ENCODE results near the gene PURB. TPM values are rescaled to one million over a fixed set of nuclear protein-coding genes. Genes with fewer than 3 reads are reported as not detected.
"Not testable (repeated sequence)": the region's sequence is repeated elsewhere in the genome, so short reads cannot be mapped to it uniquely, and the experiment has no call there.

The PURB gene
- polyA plus RNA-seq, 1 donor (not counting 4 experiments of a cell fraction or from before 2014, with no cell fraction given), result 7.7 TPM

GRCh38 chr7:44872787-44873186 lies 12.5 kb downstream of the PURB start:
- dilution Hi-C loops (cut with MboI; ENCODE audit: extremely low pct_ligation_motif_present, low sequenced_read_pairs), result no loop called here
- Histone ChIP-seq H3K79me2 (ENCODE audit: control insufficient read depth, insufficient read depth, low read length) (peaks cover 3% of the 10 kb centered on the region), H3K4me1 (ENCODE audit: control insufficient read depth, extremely low read depth, insufficient read depth, low read length) (no peaks in the 10 kb centered on the region), H2AFZ (ENCODE audit: control insufficient read depth, low read length) (no peak overlapping the region), H3K9me1 (ENCODE audit: control insufficient read depth, extremely low read depth, insufficient read depth, low read length) (no peaks in the 10 kb centered on the region), H3K4me3 (ENCODE audit: control insufficient read depth in 2 of 3, extremely low read depth in 1 of 3, insufficient read depth in 2 of 3, low read depth in 1 of 3, low read length in 3 of 3) (no peak overlapping the region), H3K27ac (ENCODE audit: control insufficient read depth, insufficient read depth, low read length) (no peak overlapping the region), H3K9me3 (ENCODE audit: control insufficient read depth, low read depth, low read length) (no peaks in the 10 kb centered on the region), H3K4me2 (ENCODE audit: control insufficient read depth, extremely low read depth, insufficient read depth, low read depth, low read length) (no peak overlapping the region), H3K36me3 (ENCODE audit: control insufficient read depth in 2 of 2, extremely low read depth in 1 of 2, insufficient read depth in 2 of 2, low read length in 2 of 2) (no peaks in the 10 kb centered on the region), H3K9ac (ENCODE audit: control insufficient read depth, extremely low read depth, insufficient read depth, low read length) (no peak overlapping the region), H3K27me3 (ENCODE audit: control insufficient read depth, extremely low read depth, insufficient read depth, low read length) (no peaks in the 10 kb centered on the region), H4K20me1 (ENCODE audit: control insufficient read depth, extremely low read depth, insufficient read depth, low read length) (no peaks in the 10 kb centered on the region)
- no peak for FAIRE-seq
- no peak for TF ChIP-seq EZH2 (IDR thresholded peaks at IDR 0.05; ENCODE audit: low read length)
- TF ChIP-seq CTCF (optimal IDR thresholded peaks at IDR 0.05 in 1 of 3, IDR thresholded peaks at IDR 0.05 in 1 of 3, conservative IDR thresholded peaks at IDR 0.05 in 1 of 3; ENCODE audit: extremely low read depth in 1 of 3, insufficient read depth in 2 of 3, low read length in 3 of 3), result no peak
- no peak for DNase-seq (ENCODE audit: low read depth, low spot score)

- H3K4me1 ChIP-seq (ENCODE audit: control insufficient read depth, extremely low read depth, insufficient read depth, low read length); H2AFZ ChIP-seq (ENCODE audit: control insufficient read depth, low read length); H3K36me3 ChIP-seq (ENCODE audit: control insufficient read depth in 2 of 2, extremely low read depth in 1 of 2, insufficient read depth in 2 of 2, low read length in 2 of 2); H3K79me2 ChIP-seq (ENCODE audit: control insufficient read depth, insufficient read depth, low read length); H3K27ac ChIP-seq (ENCODE audit: control insufficient read depth, insufficient read depth, low read length); H3K4me2 ChIP-seq (ENCODE audit: control insufficient read depth, extremely low read depth, insufficient read depth, low read depth, low read length); DNase-seq (ENCODE audit: low read depth, low spot score); H3K9me1 ChIP-seq (ENCODE audit: control insufficient read depth, extremely low read depth, insufficient read depth, low read length); dilution Hi-C loops (cut with MboI; ENCODE audit: extremely low pct_ligation_motif_present, low sequenced_read_pairs); H4K20me1 ChIP-seq (ENCODE audit: control insufficient read depth, extremely low read depth, insufficient read depth, low read length); FAIRE-seq; H3K9ac ChIP-seq (ENCODE audit: control insufficient read depth, extremely low read depth, insufficient read depth, low read length); H3K9me3 ChIP-seq (ENCODE audit: control insufficient read depth, low read depth, low read length); H3K27me3 ChIP-seq (ENCODE audit: control insufficient read depth, extremely low read depth, insufficient read depth, low read length); H3K4me3 ChIP-seq (ENCODE audit: control insufficient read depth in 2 of 3, extremely low read depth in 1 of 3, insufficient read depth in 2 of 3, low read depth in 1 of 3, low read length in 3 of 3): not testable (repeated sequence)
These were observed 13.4 kb downstream of the PURB start for GRCh38 chr7:44871918-44872317.

DNA sequence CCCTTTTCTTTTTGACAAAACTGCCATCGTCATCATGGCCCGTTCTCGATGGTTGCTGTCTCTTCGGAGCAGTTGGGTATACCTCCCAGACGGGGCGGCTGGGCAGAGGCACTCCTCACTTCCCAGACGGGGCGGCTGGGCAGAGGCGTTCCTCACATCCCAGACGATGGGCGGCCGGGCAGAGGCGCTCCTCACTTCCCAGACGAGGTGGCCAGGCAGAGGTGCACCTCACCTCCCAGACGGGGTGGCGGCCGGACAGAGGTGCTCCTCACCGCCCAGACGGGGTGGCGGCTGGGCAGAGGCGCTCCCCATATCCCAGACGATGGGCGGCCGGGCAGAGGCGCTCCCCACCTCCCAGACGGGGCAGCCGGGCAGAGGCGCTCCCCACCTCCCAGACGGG lies 14.6 kb downstream of the PURB start:
- H3K36me3 ChIP-seq (ENCODE audit: control insufficient read depth in 2 of 2, extremely low read depth in 1 of 2, insufficient read depth in 2 of 2, low read length in 2 of 2); H3K79me2 ChIP-seq (ENCODE audit: control insufficient read depth, insufficient read depth, low read length); FAIRE-seq; DNase-seq (ENCODE audit: low read depth, low spot score); H3K4me2 ChIP-seq (ENCODE audit: control insufficient read depth, extremely low read depth, insufficient read depth, low read depth, low read length); H4K20me1 ChIP-seq (ENCODE audit: control insufficient read depth, extremely low read depth, insufficient read depth, low read length); dilution Hi-C loops (cut with MboI; ENCODE audit: extremely low pct_ligation_motif_present, low sequenced_read_pairs); H3K27me3 ChIP-seq (ENCODE audit: control insufficient read depth, extremely low read depth, insufficient read depth, low read length); H3K4me1 ChIP-seq (ENCODE audit: control insufficient read depth, extremely low read depth, insufficient read depth, low read length); H3K27ac ChIP-seq (ENCODE audit: control insufficient read depth, insufficient read depth, low read length); H3K9me3 ChIP-seq (ENCODE audit: control insufficient read depth, low read depth, low read length); H3K9me1 ChIP-seq (ENCODE audit: control insufficient read depth, extremely low read depth, insufficient read depth, low read length); H3K4me3 ChIP-seq (ENCODE audit: control insufficient read depth in 2 of 3, extremely low read depth in 1 of 3, insufficient read depth in 2 of 3, low read depth in 1 of 3, low read length in 3 of 3); H3K9ac ChIP-seq (ENCODE audit: control insufficient read depth, extremely low read depth, insufficient read depth, low read length); H2AFZ ChIP-seq (ENCODE audit: control insufficient read depth, low read length): not testable (repeated sequence)

DNA sequence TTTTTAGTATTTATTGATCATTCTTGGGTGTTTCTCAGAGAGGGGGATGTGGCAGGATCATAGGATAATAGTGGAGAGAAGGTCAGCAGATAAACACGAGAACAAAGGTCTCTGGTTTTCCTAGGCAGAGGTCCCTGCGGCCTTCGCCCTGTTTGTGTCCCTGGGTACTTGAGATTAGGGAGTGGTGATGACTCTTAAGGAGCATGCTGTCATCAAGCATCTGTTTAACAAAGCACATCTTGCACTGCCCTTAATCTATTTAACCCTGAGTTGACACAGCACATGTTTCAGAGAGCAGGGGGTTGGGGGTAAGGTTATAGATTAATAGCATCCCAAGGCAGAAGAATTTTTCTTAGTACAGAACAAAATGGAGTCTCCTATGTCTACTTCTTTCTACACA lies 15.0 kb downstream of the PURB start:
- not testable (repeated sequence) for DNase-seq (ENCODE audit: low read depth, low spot score); FAIRE-seq

More for the DNA sequence above, 15.0 kb downstream of the PURB start:
- H3K9me3 ChIP-seq (ENCODE audit: control insufficient read depth, low read depth, low read length); H4K20me1 ChIP-seq (ENCODE audit: control insufficient read depth, extremely low read depth, insufficient read depth, low read length); H3K4me3 ChIP-seq (ENCODE audit: control insufficient read depth in 2 of 3, extremely low read depth in 1 of 3, insufficient read depth in 2 of 3, low read depth in 1 of 3, low read length in 3 of 3); H2AFZ ChIP-seq (ENCODE audit: control insufficient read depth, low read length); H3K4me2 ChIP-seq (ENCODE audit: control insufficient read depth, extremely low read depth, insufficient read depth, low read depth, low read length); H3K27ac ChIP-seq (ENCODE audit: control insufficient read depth, insufficient read depth, low read length); H3K27me3 ChIP-seq (ENCODE audit: control insufficient read depth, extremely low read depth, insufficient read depth, low read length); H3K9me1 ChIP-seq (ENCODE audit: control insufficient read depth, extremely low read depth, insufficient read depth, low read length); H3K9ac ChIP-seq (ENCODE audit: control insufficient read depth, extremely low read depth, insufficient read depth, low read length); H3K4me1 ChIP-seq (ENCODE audit: control insufficient read depth, extremely low read depth, insufficient read depth, low read length); H3K79me2 ChIP-seq (ENCODE audit: control insufficient read depth, insufficient read depth, low read length); H3K36me3 ChIP-seq (ENCODE audit: control insufficient read depth in 2 of 2, extremely low read depth in 1 of 2, insufficient read depth in 2 of 2, low read length in 2 of 2); dilution Hi-C loops (cut with MboI; ENCODE audit: extremely low pct_ligation_motif_present, low sequenced_read_pairs): not testable (repeated sequence)
